Epithelial cell of esophagus (primary cell): ENCODE data around the gene TAAR8.

Source experiments
- DNase-seq: peaks from one replicate; pipeline ENCODE4 v3.0.0; 2010; ENCODE audit warnings: low read depth
- H3K4me3 ChIP-seq: 2 replicates; pipeline ENCODE4 v1.5.1; 2011; ENCODE audit warnings: mild to moderate bottlenecking, low read length, control low read depth
- CTCF ChIP-seq: IDR thresholded peaks from 2 replicates; pipeline ENCODE4 v1.5.1; 2011; ENCODE audit warnings: low read depth, mild to moderate bottlenecking, low read length, control low read depth, inconsistent platforms; ENCODE audit not compliant: insufficient read depth; ENCODE audit errors: missing control alignments

Gene TAAR8

GRCh38 chr6:132511831-132512220, 40.6 kb upstream of the TAAR8 start:
- no peak for TF ChIP-seq CTCF
- DNase-seq = no peak
- H3K4me3 ChIP-seq = peak overlapping the region; percentile 62

- H3K4me3 ChIP-seq = peak overlapping the region; percentile 62
- DNase-seq = no peak
- TF ChIP-seq CTCF = no peak
Observed at GRCh38 chr6:132512342-132512637, 40.2 kb upstream of the TAAR8 start.

GRCh38 chr6:132512638-132513632, 39.5 kb upstream of the TAAR8 start, which contains the start of gene STX7:
STX7 (minus strand) TSS chr6:132513116; CDS start chr6:132503530, 9,586 bp downstream.
- peak; percentile 95 for DNase-seq
- peak within 1 kb of the TSS; percentile 62 for H3K4me3 ChIP-seq

GRCh38 chr6:132513831-132514545, 38.5 kb upstream of the TAAR8 start:
- no peak for DNase-seq
- no peak for TF ChIP-seq CTCF
- H3K4me3 ChIP-seq = peak overlapping the region; percentile 62

More at GRCh38 chr6:132512638-132513632, 39.5 kb upstream of the TAAR8 start, which contains the start of gene STX7:
- TF ChIP-seq CTCF = no peak

GRCh38 chr6:132515386-132515785, 37.1 kb upstream of the TAAR8 start:
- no peak for TF ChIP-seq CTCF
- no peak overlapping the region for H3K4me3 ChIP-seq
- DNase-seq = no peak

GRCh38 chr6:132520953-132521352, 31.5 kb upstream of the TAAR8 start:
- TF ChIP-seq CTCF = no peak
- no peak overlapping the region for H3K4me3 ChIP-seq
- DNase-seq = no peak
